Stomach (tissue), 4 donors: ENCODE measurements around the gene ENC1.

ENCODE experiments used
- POLR2A ChIP-seq, 4 donors: fragments of 450-650 bp; IDR thresholded peaks; one replicate each; pipeline ENCODE4 v1.6.1; 2016; ENCODE audit warnings: antibody characterized with exemption in 4 of 4, control low read depth in 2 of 4, mild to moderate bottlenecking in 1 of 4, moderate library complexity in 1 of 4
- TF ChIP-seq, protein P1 (sequence below), 7 experiments: fragments of 450-650 bp in 4 of 7; fragments of 200-600 bp in 3 of 7; sonication (generic) in 3 of 7; IDR thresholded peaks; one replicate each; pipeline ENCODE4 v1.5.1; 2016 to 2019; ENCODE audit warnings: antibody characterized with exemption in 7 of 7, control low read depth in 2 of 7, mild to moderate bottlenecking in 1 of 7

DNA sequence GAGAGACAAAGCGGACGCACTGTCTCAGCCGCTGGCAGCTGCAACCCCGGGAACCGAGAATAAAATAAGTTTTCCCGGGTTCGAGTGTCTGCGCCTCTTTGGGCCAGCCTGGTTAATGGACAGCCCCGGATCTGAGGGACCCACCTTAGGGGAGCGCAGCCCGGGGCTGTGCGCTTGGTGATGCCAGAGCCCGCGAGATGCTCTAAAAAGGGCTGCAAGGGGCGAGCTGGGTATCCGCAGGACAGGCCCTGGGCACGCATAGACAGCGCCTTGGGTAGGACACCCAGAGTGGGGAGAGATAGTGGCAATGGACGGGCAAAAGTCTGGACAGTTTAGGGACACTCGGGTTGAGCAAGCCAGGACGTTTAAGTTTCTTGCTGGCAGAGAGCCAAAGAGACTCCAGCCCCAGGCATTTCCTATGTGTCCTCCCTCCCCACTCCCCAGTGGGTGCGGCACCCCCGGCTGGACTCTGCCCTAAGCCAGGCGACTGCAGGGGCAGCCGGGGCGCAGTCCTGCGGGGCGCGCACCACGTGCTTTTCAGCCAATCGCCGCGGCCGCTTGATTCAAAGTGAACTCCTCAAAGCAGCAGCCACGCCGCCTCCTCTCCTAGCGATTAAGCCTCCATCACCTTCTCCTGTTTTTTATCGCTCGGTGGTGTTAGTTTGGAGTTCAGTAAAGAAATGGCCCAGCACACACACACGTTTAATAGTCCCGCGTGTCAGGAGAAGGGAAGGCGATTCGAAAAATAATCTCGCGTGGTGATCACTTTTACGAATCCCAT lies 616 bp upstream of the ENC1 start:
- TF ChIP-seq, protein P1, sequence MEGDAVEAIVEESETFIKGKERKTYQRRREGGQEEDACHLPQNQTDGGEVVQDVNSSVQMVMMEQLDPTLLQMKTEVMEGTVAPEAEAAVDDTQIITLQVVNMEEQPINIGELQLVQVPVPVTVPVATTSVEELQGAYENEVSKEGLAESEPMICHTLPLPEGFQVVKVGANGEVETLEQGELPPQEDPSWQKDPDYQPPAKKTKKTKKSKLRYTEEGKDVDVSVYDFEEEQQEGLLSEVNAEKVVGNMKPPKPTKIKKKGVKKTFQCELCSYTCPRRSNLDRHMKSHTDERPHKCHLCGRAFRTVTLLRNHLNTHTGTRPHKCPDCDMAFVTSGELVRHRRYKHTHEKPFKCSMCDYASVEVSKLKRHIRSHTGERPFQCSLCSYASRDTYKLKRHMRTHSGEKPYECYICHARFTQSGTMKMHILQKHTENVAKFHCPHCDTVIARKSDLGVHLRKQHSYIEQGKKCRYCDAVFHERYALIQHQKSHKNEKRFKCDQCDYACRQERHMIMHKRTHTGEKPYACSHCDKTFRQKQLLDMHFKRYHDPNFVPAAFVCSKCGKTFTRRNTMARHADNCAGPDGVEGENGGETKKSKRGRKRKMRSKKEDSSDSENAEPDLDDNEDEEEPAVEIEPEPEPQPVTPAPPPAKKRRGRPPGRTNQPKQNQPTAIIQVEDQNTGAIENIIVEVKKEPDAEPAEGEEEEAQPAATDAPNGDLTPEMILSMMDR (IDR thresholded peaks at IDR 0.05), result no peak
- TF ChIP-seq POLR2A (IDR thresholded peaks at IDR 0.05), result no peak
